A549 (cell line): ENCODE results near the gene LTF. TPM values are rescaled to one million over a fixed set of nuclear protein-coding genes. Genes with fewer than 3 reads are reported as not detected.

Experiments used
- ATAC-seq, 2 experiments: fragments of 200-7000 bp in 1 of 2; fragments of >200 bp in 1 of 2; cut with Nextera tagmentation in 1 of 2; cut with Tn5 transposase in 1 of 2; 3 replicates each; pipeline versions ENCODE4 v1.8.0 to v1.9.1; 2018 to 2020; ENCODE audit warnings: mild to moderate bottlenecking in 1 of 2, moderate library complexity in 1 of 2
- CTCF ChIA-PET: fragments of 300-600 bp; sonication (Branson Sonifier 250); formaldehyde crosslinking; extraction: SDS; loops from one replicate; lab custom pipeline; 2021; ENCODE audit warnings: antibody characterized with exemption, inconsistent platforms; lab: Yijun Ruan, JAX
- POLR2A ChIA-PET: fragments of 350-600 bp; formaldehyde crosslinking; extraction: SDS; loops from one replicate; lab custom pipeline; 2021; ENCODE audit warnings: antibody characterized with exemption, inconsistent platforms; lab: Yijun Ruan, JAX
- DNase-seq, 2 experiments: peaks; one replicate each; pipeline versions ENCODE4 v3.0.0 to v3.0.0-alpha.2; 2011 to 2016; ENCODE audit warnings: low read depth in 1 of 2, low spot score in 1 of 2
- FAIRE-seq: peaks from 2 replicates; lab custom pipeline; 2011; peaks lifted over from hg19 to GRCh38; lab: Jason Lieb, UNC
- H3K27ac ChIP-seq, 2 experiments: fragments of >200 bp; sonication (Bioruptor Twin); formaldehyde crosslinking; 3 replicates each; pipeline ENCODE4 v1.5.1; 2016 to 2017
- H3K4me1 ChIP-seq: fragments of >200 bp; sonication (Bioruptor Twin); formaldehyde crosslinking; 3 replicates; pipeline ENCODE4 v1.6.1; 2016
- H3K4me2 ChIP-seq: fragments of >200 bp; sonication (Bioruptor Twin); formaldehyde crosslinking; 3 replicates; pipeline ENCODE4 v1.6.1; 2016
- H3K4me3 ChIP-seq: fragments of >200 bp; sonication (Bioruptor Twin); formaldehyde crosslinking; 3 replicates; pipeline ENCODE4 v1.5.1; 2016
- H3K9me3 ChIP-seq: fragments of >200 bp; sonication (Bioruptor Twin); formaldehyde crosslinking; 3 replicates; pipeline ENCODE4 v1.6.1; 2016
- BHLHE40 ChIP-seq: IDR thresholded peaks from 2 replicates; pipeline ENCODE4 v1.6.1; 2012; ENCODE audit warnings: low read depth, low read length, inconsistent platforms
- CBX2 ChIP-seq: fragments of 200-600 bp; sonication (generic); IDR thresholded peaks from 2 replicates; pipeline ENCODE4 v1.6.1; 2016; ENCODE audit warnings: low read depth, mild to moderate bottlenecking, borderline replicate concordance
- FOSL2 ChIP-seq, 2 experiments: fragments of 450-650 bp in 1 of 2; fragments of >200 bp in 1 of 2; sonication (Bioruptor Twin) in 1 of 2; formaldehyde crosslinking; IDR thresholded peaks; 2 replicates each; pipeline versions ENCODE4 v1.5.0 to v1.6.1; 2016 to 2020; ENCODE audit warnings: mild to moderate bottlenecking in 1 of 2, moderate library complexity in 1 of 2
- FOXS1 ChIP-seq: fragments of 250-450 bp; sonication (Bioruptor Pico); IDR thresholded peaks from 2 replicates; pipeline ENCODE4 v1.5.0; 2020; ENCODE audit warnings: mild to moderate bottlenecking, moderate library complexity
- HOXB5 ChIP-seq: fragments of 250-450 bp; sonication (Bioruptor Pico); IDR thresholded peaks from 2 replicates; pipeline ENCODE4 v1.5.0; 2020; ENCODE audit warnings: mild to moderate bottlenecking, moderate library complexity
- JUN ChIP-seq, 2 experiments: fragments of >200 bp; sonication (Bioruptor Twin); formaldehyde crosslinking; IDR thresholded peaks; 2 replicates in 1 of 2; 3 replicates in 1 of 2; pipeline ENCODE4 v1.6.1; 2016 to 2017
- JUNB ChIP-seq: fragments of >200 bp; sonication (Bioruptor Twin); formaldehyde crosslinking; IDR thresholded peaks from 2 replicates; pipeline ENCODE4 v1.6.1; 2016
- MAFK ChIP-seq: fragments of 450-650 bp; IDR thresholded peaks from 2 replicates; pipeline ENCODE4 v1.6.1; 2014; ENCODE audit not compliant: partially characterized antibody
- RARB ChIP-seq: fragments of 250-450 bp; sonication (Bioruptor Pico); IDR thresholded peaks from 2 replicates; pipeline ENCODE4 v1.8.0; 2021; ENCODE audit warnings: mild to moderate bottlenecking, moderate library complexity
- RCOR1 ChIP-seq: fragments of 150-350 bp; IDR thresholded peaks from 2 replicates; pipeline ENCODE4 v1.6.1; 2014; ENCODE audit warnings: antibody characterized with exemption, low read length, low read depth
- SREBF2 ChIP-seq: fragments of 450-650 bp; IDR thresholded peaks from 2 replicates; pipeline ENCODE4 v1.6.1; 2014; ENCODE audit warnings: mild to moderate bottlenecking, moderate library complexity
- ZC3H11A ChIP-seq: fragments of 450-650 bp; IDR thresholded peaks from 2 replicates; pipeline ENCODE4 v1.6.1; 2014; ENCODE audit warnings: antibody characterized with exemption, mild to moderate bottlenecking
- ZFP36 ChIP-seq: fragments of 450-650 bp; IDR thresholded peaks from 2 replicates; pipeline ENCODE4 v1.6.1; 2014; ENCODE audit warnings: borderline replicate concordance; ENCODE audit not compliant: partially characterized antibody
- ZSCAN20 ChIP-seq: fragments of 250-450 bp; sonication (Bioruptor Pico); IDR thresholded peaks from 2 replicates; pipeline ENCODE4 v1.8.0; 2022; ENCODE audit warnings: mild to moderate bottlenecking, moderate library complexity
- WGBS: methylation state at CpG from one replicate; pipeline ENCODE4 v1.1.6; 2017; ENCODE audit errors: missing lambda C conversion rate; 5-methylcytosine and 5-hydroxymethylcytosine counted together
- polyA minus RNA-seq: library from RNA; depleted of rRNA, polyadenylated mRNA; stranded (reverse); fragments of >200 nt; gene quantifications from 2 replicates; pipeline ENCODE4 v1.2.3, GENCODE V29; 2011; rRNA and poly(A)+ RNA removed
- polyA plus RNA-seq, 4 experiments: library from polyadenylated mRNA; depleted of rRNA in 3 of 4; stranded (reverse); fragments of >200 nt; fragmentation: RNase III in 1 of 4; extraction: RNeasy Plus Mini Kit Qiagen cat#74134 plus additional on column Dnase treatment in 1 of 4; gene quantifications; 2 replicates in 3 of 4; 3 replicates in 1 of 4; pipeline ENCODE4 v1.2.3, GENCODE V29; 2011 to 2017
- TF ChIP-seq, protein P1 (sequence below): fragments of >200 bp; sonication (Bioruptor Twin); formaldehyde crosslinking; IDR thresholded peaks from 3 replicates; pipeline ENCODE4 v1.5.1; 2016
- TF ChIP-seq, protein P2 (sequence below): fragments of >200 bp; sonication (Bioruptor Twin); formaldehyde crosslinking; IDR thresholded peaks from 2 replicates; pipeline ENCODE4 v1.6.1; 2016
- TF ChIP-seq, protein P3 (sequence below): fragments of 250-450 bp; sonication (Bioruptor Pico); IDR thresholded peaks from 2 replicates; pipeline ENCODE4 v1.5.0; 2020; ENCODE audit warnings: low read depth, mild to moderate bottlenecking, moderate library complexity
- TF ChIP-seq, protein P4 (sequence below): fragments of >200 bp; sonication (Bioruptor Twin); formaldehyde crosslinking; IDR thresholded peaks from 3 replicates; pipeline ENCODE4 v1.6.1; 2016
- TF ChIP-seq, protein P5 (sequence below): IDR thresholded peaks from 2 replicates; pipeline ENCODE4 v1.6.1; 2012
- TF ChIP-seq, protein P6 (sequence below): fragments of 200-600 bp; sonication (generic); IDR thresholded peaks from 2 replicates; pipeline ENCODE4 v1.6.1; 2016; ENCODE audit warnings: antibody characterized with exemption, mild to moderate bottlenecking, moderate library complexity

LTF gene
- polyA plus RNA-seq (2011; rRNA removed) = not detected in 2 replicates
- not detected in 2 replicates for polyA plus RNA-seq (2012; cell fraction: cytosol; rRNA removed)
- polyA plus RNA-seq (2012; cell fraction: nucleus; rRNA removed) = not detected in 2 replicates
- polyA plus RNA-seq (2017; fragmentation: RNase III; extraction: RNeasy Plus Mini Kit Qiagen cat#74134 plus additional on column Dnase treatment) = not detected in 3 replicates
- polyA minus RNA-seq = not detected in 2 replicates

DNA sequence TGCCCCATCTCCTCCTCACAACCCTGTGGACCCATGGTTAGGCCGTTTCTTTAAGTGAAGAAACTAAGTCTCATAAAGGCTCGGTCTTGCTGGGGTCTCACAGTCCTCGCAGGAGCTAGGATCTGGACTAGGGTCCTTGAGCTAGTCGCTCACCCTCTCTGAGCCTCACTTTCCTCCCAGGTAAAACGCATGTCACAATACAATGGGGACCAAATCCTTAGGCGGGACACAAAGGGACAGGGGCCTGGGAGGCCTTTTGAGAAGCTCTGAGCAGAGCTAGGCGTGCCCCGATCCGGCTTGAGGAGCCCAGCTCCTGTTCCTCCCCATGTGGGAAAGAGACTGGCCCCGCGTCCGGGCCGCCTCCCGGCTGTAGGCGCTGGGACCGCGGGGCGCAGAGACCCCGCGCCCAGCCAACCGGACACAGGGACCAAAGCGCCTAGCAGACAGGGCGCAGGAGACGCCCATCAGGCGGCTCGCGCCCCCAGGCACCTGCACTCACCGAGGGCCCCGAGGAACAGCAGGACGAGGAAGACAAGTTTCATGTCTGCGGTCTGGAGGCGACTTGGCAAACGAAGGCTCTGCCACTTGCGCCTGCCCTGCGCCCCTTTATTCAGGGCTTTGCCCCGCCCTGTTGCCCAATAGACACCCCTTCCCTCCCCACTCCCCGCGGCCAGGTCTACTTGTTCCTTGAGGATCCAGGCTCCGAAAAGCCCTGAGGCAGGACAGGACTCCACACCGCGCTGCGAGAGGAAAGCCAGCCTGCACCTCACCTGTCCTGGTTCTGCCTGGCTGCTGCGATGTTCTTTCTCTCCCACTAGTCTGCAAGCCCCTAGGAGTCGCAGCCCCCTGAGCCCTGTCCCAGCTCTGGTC, at the start of gene LTF:
TSS of gene LTF (minus strand) at position 580 of the 870 bp plus-strand sequence. CDS start at position 542, 38 bp downstream.
- POLR2A ChIA-PET = no interaction called here
- ATAC-seq (no peak; a peak in 1 of 6 replicates), DNase-seq (no peak), FAIRE-seq (no peak)
- Histone ChIP-seq H3K9me3 (no peaks in the 10 kb centered on the region), H3K4me2 (no peak within 1 kb of the TSS), H3K4me3 (no peak within 1 kb of the TSS), H3K27ac (no peak within 1 kb of the TSS), H3K4me1 (no peaks in the 10 kb centered on the region)
- TF ChIP-seq, protein P1, sequence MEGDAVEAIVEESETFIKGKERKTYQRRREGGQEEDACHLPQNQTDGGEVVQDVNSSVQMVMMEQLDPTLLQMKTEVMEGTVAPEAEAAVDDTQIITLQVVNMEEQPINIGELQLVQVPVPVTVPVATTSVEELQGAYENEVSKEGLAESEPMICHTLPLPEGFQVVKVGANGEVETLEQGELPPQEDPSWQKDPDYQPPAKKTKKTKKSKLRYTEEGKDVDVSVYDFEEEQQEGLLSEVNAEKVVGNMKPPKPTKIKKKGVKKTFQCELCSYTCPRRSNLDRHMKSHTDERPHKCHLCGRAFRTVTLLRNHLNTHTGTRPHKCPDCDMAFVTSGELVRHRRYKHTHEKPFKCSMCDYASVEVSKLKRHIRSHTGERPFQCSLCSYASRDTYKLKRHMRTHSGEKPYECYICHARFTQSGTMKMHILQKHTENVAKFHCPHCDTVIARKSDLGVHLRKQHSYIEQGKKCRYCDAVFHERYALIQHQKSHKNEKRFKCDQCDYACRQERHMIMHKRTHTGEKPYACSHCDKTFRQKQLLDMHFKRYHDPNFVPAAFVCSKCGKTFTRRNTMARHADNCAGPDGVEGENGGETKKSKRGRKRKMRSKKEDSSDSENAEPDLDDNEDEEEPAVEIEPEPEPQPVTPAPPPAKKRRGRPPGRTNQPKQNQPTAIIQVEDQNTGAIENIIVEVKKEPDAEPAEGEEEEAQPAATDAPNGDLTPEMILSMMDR = no peak
- WGBS = 23% methylated on average over 10 of the region's 44 CpGs
- CTCF ChIA-PET = interaction anchor here (1.6 kb wide), 1 partner anchor 94 kb away, joined by 3 read pairs; no protein-coding TSS in a partner anchor

DNA sequence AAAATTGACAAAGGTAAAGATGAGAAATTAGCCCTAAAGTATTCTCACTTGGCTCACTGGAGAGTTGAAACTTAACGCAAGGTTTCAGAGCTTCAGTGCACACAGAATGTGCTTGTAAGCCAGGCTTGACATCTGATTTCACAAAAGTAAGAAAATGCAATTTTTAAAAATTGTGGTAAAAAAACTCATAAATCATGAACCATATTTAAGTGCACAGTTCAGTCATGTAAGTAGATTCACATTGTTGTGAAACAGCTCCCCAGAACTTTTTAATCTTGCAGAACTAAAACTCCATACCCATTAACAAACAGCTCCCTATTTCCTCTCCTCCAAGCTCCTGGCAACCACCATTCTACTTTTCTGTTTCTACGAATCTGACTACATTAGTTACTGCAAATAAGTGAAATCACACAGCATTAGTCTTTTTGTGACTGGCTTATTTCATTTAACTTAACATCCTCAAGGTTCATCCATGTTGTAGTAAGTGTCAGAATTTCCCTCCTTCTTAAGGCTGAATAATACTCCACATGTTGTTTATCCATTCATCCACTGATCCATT, 47.6 kb upstream of the LTF start:
- DNase-seq (no peak), ATAC-seq (no peak), FAIRE-seq (no peak)
- no peak overlapping the region for H3K4me2 ChIP-seq
- TF ChIP-seq FOXS1 (CRISPR knock-in tag) = no peak
- no peak for TF ChIP-seq FOSL2 (IDR thresholded peaks at IDR 0.05)
- no peak for TF ChIP-seq FOSL2 (CRISPR knock-in tag; IDR thresholded peaks at IDR 0.05)
- TF ChIP-seq, protein P2, sequence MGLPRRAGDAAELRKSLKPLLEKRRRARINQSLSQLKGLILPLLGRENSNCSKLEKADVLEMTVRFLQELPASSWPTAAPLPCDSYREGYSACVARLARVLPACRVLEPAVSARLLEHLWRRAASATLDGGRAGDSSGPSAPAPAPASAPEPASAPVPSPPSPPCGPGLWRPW = no peak
- TF ChIP-seq ZSCAN20 (CRISPR knock-in tag) = no peak
- TF ChIP-seq BHLHE40 = no peak
- no peak for TF ChIP-seq CBX2
- TF ChIP-seq, protein P3, sequence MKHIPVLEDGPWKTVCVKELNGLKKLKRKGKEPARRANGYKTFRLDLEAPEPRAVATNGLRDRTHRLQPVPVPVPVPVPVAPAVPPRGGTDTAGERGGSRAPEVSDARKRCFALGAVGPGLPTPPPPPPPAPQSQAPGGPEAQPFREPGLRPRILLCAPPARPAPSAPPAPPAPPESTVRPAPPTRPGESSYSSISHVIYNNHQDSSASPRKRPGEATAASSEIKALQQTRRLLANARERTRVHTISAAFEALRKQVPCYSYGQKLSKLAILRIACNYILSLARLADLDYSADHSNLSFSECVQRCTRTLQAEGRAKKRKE = no peak
- TF ChIP-seq JUN (IDR thresholded peaks at IDR 0.05) = no peak
- no peak for TF ChIP-seq MAFK
- no peak for TF ChIP-seq ZC3H11A
- TF ChIP-seq, protein P4, sequence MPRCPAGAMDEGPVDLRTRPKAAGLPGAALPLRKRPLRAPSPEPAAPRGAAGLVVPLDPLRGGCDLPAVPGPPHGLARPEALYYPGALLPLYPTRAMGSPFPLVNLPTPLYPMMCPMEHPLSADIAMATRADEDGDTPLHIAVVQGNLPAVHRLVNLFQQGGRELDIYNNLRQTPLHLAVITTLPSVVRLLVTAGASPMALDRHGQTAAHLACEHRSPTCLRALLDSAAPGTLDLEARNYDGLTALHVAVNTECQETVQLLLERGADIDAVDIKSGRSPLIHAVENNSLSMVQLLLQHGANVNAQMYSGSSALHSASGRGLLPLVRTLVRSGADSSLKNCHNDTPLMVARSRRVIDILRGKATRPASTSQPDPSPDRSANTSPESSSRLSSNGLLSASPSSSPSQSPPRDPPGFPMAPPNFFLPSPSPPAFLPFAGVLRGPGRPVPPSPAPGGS = no peak
- TF ChIP-seq, protein P5, sequence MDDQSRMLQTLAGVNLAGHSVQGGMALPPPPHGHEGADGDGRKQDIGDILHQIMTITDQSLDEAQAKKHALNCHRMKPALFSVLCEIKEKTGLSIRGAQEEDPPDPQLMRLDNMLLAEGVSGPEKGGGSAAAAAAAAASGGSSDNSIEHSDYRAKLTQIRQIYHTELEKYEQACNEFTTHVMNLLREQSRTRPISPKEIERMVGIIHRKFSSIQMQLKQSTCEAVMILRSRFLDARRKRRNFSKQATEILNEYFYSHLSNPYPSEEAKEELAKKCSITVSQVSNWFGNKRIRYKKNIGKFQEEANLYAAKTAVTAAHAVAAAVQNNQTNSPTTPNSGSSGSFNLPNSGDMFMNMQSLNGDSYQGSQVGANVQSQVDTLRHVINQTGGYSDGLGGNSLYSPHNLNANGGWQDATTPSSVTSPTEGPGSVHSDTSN = no peak
- TF ChIP-seq, protein P6, sequence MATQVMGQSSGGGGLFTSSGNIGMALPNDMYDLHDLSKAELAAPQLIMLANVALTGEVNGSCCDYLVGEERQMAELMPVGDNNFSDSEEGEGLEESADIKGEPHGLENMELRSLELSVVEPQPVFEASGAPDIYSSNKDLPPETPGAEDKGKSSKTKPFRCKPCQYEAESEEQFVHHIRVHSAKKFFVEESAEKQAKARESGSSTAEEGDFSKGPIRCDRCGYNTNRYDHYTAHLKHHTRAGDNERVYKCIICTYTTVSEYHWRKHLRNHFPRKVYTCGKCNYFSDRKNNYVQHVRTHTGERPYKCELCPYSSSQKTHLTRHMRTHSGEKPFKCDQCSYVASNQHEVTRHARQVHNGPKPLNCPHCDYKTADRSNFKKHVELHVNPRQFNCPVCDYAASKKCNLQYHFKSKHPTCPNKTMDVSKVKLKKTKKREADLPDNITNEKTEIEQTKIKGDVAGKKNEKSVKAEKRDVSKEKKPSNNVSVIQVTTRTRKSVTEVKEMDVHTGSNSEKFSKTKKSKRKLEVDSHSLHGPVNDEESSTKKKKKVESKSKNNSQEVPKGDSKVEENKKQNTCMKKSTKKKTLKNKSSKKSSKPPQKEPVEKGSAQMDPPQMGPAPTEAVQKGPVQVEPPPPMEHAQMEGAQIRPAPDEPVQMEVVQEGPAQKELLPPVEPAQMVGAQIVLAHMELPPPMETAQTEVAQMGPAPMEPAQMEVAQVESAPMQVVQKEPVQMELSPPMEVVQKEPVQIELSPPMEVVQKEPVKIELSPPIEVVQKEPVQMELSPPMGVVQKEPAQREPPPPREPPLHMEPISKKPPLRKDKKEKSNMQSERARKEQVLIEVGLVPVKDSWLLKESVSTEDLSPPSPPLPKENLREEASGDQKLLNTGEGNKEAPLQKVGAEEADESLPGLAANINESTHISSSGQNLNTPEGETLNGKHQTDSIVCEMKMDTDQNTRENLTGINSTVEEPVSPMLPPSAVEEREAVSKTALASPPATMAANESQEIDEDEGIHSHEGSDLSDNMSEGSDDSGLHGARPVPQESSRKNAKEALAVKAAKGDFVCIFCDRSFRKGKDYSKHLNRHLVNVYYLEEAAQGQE = no peak
- TF ChIP-seq ZFP36 = no peak
- TF ChIP-seq RARB (CRISPR knock-in tag) = no peak
- no peak for TF ChIP-seq HOXB5
- no peak for TF ChIP-seq JUNB
- TF ChIP-seq RCOR1 = no peak
- TF ChIP-seq SREBF2 = no peak
- H3K27ac ChIP-seq = no peak overlapping the region
- 58% methylated on average over 2 of the region's 2 CpGs for WGBS
- 0 out of 3 replicates have a peak, but pooled peaks cover 3% of the 10 kb centered on the region for H3K4me1 ChIP-seq
- H3K4me3 ChIP-seq = no peak overlapping the region
- ChIA-PET CTCF (interaction anchor here (3.2 kb wide), 1 partner anchor 23 kb away, joined by 11 read pairs; no protein-coding TSS in a partner anchor), POLR2A (no interaction called here)
- H3K9me3 ChIP-seq = no peaks in the 10 kb centered on the region
